GM18861 (cell line): ENCODE data around the gene UGT1A8.

Experiments
- ATAC-seq: cut with Tn5 transposase; IDR thresholded peaks from one replicate; pipeline ENCODE4 v1.9.1; 2021; ENCODE audit not compliant: unreplicated experiment

UGT1A8 gene

DNA sequence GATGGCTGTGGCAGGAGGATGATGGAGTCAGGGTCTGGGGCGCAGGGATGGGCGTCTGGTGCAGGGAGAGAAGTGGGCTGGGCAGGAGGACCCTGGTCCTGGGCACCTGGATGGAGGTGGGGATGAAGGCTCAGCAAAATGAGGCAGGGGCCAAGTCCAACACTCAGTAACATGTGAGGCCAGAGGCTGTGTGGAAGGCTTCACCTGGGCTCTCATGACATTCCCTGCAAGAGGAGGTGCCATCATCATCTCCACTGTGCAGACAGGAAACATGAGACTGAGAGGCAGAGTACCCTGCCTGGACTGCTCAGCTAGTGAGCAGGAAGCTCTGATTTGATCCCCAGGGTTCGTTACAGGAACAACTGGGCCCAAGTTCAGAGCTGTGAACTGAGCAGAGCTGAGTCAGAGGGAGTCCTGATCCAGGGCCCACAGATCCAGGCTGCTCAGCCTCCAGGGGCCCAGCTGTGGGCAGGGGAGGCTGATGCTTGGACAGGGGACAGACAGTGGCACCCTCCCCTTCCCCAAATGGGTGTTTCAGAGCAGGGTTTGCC lies 200.0 kb downstream of the UGT1A8 start:
- no peak for ATAC-seq

DNA sequence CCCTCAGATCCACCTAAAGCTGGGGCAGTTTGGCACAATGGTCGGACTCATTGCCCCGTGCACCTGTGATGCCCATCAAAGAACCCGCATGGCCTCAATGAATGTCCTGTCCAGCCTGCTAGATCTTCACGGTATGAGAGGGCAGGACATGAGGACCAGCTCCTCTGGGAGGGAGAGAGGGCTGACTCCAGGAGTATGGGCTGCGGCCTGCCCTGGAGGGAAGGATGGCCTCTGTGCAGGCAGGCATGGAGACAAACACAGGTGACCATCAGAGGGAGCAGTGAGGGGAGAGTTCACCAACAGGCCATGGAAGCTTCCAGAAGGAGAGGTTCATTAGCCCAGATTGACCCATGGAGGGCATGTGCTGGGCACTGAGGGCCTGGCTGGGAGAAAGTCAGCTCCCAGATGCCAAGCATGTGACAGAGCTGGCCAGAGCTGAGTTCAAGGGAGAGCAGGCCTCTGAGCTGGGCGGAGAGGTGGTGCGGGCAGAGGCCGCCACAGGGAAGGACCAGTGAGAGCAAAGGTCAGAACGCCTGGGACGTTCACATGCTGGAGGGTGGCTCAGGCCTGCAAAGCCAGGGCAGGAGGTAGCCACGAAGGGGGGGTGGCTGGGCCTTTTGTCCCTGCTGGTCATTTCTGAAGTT lies 200.7 kb downstream of the UGT1A8 start:
- no peak for ATAC-seq

DNA sequence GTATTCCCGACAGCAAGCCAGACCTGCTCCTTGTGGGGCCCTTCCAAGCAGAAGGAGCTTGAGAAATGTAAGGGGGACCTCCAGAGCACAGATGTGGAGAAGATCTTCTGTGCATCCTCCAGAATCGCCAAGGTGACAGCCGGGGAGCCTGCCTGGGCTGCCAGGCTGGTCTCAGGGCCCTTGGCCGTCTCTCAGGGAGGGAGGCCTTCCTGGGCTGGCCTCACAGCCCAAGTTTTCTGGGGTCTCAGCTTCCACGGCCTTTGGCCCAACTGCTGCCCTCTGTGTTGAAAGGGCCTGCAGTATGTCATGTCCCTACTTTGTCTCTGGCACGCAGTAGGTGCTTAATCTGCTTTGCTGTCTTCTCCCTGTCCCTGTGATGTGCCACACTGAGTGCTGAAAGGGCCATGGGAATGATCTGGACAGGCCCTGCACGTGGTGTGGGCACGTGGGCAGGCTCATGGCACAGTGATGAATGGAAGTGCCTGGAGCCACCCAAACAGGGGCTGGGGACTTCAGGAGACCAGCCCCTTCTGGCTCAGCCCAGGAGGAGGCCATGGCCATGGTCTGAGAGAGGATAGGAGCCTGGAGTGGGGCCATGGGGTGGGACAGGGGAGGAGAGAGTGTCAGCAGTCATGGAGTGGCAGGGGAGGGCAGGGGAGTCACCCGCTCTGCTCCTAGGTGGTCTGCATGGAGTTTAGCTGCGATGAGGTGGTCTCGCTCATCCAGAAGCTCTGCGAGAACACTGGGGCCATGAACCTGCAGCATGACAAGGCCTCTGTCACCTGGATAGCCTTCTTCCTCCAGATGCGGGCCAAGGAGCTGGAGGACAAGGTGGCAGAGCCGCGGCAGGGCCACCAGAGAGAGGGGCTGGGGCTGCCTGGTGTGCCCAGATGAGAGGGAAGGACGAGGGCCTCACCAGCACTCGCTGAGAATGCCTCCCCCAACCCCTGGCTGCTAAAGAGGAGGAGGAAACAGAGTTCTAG lies 201.5 kb downstream of the UGT1A8 start:
- ATAC-seq = no peak

DNA sequence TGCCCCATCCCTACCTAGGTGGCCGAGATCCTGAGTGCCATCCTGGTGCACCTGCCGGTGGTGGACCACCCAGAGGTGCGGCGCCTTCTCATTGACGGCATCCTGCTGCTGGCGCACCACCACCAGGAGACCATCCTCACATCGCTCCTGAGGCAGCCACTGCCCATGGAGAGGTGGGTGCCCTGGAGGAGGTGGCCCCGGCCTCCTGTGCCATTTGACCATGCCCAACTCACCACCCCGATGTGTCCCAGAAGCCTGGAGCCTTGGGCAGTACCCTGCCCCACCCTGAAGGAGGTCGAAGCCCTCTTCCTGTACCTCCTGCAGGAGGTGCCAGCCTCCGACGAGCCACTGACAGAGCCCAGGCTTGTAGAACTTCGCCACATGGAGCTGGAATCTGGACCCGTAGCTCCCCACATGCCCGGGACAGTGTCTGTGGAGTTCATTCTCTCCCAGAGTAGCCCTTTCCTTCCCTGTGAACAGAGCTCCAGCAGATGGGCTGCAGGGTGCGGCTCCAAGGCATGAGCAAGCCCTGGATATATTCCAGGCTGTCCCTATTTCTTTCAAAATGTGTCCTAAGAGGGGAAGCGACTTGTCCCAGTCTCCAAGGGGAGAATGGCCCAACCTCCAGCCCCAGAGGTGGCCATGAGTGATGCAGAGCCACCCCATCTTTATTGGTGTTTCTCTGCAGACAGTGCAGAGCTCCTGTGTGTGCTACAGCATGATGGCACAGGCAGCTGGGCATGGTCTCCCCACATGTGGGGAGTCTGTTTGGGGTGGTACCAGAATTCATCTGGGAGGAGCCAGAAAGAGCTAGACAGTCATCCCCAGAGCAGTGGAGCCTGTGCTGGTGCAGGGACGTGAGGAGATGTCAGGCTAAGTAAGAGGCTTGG lies 202.7 kb downstream of the UGT1A8 start:
- ATAC-seq = no peak

DNA sequence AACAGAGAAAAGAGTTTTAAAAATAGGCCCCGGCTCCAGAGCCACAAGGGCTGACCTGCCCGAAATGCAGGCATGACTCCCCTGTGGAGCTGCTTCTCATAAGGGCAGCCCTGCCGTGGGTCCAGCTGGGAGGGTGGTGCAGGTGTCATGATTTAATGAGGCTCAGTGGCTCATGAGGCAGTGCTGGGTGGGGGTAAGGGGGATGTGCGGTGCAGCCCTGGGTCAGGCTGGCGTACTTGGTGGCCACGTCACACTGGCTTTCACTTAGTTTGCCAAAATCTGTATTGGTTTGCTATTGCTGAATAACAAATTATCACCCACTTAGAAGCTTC lies 203.3 kb downstream of the UGT1A8 start:
- ATAC-seq = no peak

DNA sequence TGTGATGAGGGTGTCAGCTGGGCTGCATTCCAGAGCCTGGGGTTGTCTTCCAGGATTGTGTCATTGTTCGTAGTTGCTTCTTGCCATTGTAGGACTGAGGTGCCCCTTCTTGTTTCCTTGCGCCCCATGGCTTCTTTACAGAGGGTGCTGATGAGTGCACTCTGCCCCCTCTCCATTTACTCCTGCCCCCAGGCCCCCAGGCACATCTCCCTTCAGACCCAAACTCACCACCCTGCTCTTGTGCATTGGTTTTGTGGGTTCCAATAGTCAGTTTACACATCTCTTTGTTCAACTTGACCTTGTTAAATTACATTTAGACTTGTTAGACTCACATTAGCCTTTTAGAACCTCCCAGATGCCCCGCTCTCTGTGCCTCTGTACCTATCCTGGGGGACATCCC lies 203.8 kb downstream of the UGT1A8 start:
- ATAC-seq = no peak

DNA sequence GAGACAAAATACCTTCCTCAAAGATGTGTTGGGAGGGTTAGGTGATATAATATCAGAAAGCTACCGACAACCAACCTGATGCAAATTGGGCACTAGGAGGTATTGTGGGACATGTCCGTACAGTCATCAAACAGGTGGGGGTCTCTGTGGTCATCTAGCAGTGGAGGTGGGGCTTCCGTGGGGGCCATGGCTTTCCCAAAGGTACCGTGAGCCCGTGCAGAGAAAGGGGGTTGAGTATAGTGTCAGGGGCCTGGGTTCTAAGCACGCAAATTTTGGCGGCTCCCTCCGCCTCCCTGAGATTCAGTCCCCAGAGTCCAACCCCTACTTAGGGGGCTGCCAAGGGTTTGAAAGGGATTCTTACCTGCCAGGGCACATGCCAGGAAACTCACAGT lies 204.3 kb downstream of the UGT1A8 start:
- ATAC-seq = no peak

DNA sequence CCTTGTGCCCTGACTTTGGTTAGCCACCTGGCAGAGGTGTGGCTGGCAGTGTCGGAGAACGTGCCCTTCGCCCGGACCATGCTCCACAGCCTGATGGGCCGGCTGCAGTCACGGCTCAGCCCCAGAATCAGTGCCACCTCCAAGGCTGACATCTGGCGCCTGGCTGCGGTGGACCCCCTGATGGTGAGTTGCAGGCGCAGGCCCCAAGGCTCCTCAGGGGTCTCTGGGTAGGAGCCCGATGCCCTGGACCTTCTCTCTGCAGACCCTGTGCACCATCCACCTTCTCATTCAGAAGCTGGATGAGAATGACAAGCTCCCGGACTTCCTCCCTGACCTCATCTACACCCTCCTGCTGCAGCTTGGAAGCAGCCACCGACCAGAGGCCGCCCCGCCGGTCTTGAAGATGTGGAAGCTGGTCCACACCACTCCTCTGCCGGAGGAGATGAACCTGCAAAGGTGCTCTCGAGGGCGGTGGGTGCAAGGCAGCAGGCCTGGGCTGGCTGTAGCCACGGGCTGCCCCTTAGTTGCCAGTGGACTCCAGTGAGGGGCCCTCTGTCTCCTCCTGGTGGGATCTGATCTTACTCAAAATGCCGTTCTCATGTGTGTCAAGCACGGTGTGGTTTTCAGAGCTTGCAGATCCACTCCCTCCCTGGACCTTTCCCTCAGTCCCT lies 204.8 kb downstream of the UGT1A8 start:
- ATAC-seq = no peak
